Stimulated activated CD8-positive, alpha-beta memory T cell treated with anti-CD3 and anti-CD28 coated beads, Interleukin-15, amount 100 ng/mL, for 24 hours (primary cell): ENCODE data around the gene SEMA7A.
A peak's percentile ranks its signal among the peaks of the same experiment; 100 is the strongest.

Source experiments
- DNase-seq: peaks from one replicate; pipeline ENCODE4 v3.0.0-alpha.2; 2020; ENCODE audit warnings: low read depth

SEMA7A gene

GRCh38 chr15:74415966-74416916, 17.5 kb downstream of the SEMA7A start:
- DNase-seq, result no peak

GRCh38 chr15:74414603-74415338, 19.0 kb downstream of the SEMA7A start:
- no peak for DNase-seq

- no peak for DNase-seq
Observed at GRCh38 chr15:74414081-74414580, 19.6 kb downstream of the SEMA7A start.

GRCh38 chr15:74413350-74414080, 20.2 kb downstream of the SEMA7A start:
- no peak for DNase-seq

- no peak for DNase-seq
Observed at GRCh38 chr15:74412159-74412558, 21.6 kb downstream of the SEMA7A start.

- DNase-seq, result no peak
Observed at GRCh38 chr15:74411686-74412085, 22.1 kb downstream of the SEMA7A start.

GRCh38 chr15:74410502-74410901, 23.3 kb downstream of the SEMA7A start:
- no peak for DNase-seq

GRCh38 chr15:74409225-74409624, 24.5 kb downstream of the SEMA7A start:
- DNase-seq, result no peak

- DNase-seq, result no peak
Observed at GRCh38 chr15:74408815-74409214, 24.9 kb downstream of the SEMA7A start.

GRCh38 chr15:74408385-74408784, 25.4 kb downstream of the SEMA7A start:
- DNase-seq, result no peak

GRCh38 chr15:74406992-74407705, 26.6 kb downstream of the SEMA7A start:
- no peak for DNase-seq

GRCh38 chr15:74406517-74406916, 27.2 kb downstream of the SEMA7A start:
- no peak for DNase-seq

GRCh38 chr15:74405823-74406222, 27.9 kb downstream of the SEMA7A start:
- DNase-seq, result no peak

- DNase-seq, result no peak
Observed at GRCh38 chr15:74403991-74404563, 29.7 kb downstream of the SEMA7A start.

GRCh38 chr15:74403588-74403919, 30.2 kb downstream of the SEMA7A start:
- no peak for DNase-seq

GRCh38 chr15:74402873-74403587, 30.7 kb downstream of the SEMA7A start:
- peak; percentile 55 for DNase-seq

GRCh38 chr15:74402337-74402841, 31.4 kb downstream of the SEMA7A start:
- no peak for DNase-seq

GRCh38 chr15:74400915-74401757, 32.6 kb downstream of the SEMA7A start:
- DNase-seq, result no peak

GRCh38 chr15:74400313-74400860, 33.4 kb downstream of the SEMA7A start:
- no peak for DNase-seq
